Kidney tubule cell (primary cell): ENCODE data around the gene SBF1.

Source experiments
- DNase-seq: peaks from one replicate; pipeline ENCODE4 v3.0.0-alpha.2; 2018; ENCODE audit warnings: low spot score

SBF1 gene

DNA sequence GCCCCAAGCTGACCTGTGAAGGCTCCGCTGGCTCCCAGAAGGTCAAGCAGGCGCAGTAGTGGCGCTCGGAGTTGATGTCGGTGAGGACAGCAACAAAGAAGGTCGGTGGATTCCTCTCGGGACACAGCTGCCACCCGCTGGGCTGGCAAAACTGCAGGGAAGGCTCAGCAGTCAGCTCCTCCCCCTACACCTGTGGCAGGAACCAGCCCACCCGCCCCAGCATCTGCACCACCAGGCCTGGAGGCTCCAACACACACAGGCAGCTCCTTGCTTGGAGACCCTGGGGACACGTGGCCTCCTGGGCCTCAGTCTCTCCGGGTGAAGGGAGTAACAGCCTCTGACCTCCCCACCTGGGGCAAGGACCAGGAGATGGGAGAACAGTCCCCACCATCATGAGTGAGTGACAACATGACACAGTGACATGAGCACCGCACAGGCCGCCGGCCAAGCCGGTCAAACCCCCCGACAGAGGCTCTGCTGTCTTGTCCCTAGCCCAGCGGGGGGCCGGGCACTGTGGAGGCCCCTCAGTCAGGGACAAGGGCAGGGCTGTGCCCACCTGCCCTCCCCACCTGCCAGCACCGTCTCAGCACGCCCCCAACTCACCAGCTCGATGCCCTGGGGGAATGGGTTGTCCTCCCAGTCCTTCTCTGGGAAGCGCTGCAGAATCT is 6.9 kb downstream of the SBF1 start:
- no peak for DNase-seq

DNA sequence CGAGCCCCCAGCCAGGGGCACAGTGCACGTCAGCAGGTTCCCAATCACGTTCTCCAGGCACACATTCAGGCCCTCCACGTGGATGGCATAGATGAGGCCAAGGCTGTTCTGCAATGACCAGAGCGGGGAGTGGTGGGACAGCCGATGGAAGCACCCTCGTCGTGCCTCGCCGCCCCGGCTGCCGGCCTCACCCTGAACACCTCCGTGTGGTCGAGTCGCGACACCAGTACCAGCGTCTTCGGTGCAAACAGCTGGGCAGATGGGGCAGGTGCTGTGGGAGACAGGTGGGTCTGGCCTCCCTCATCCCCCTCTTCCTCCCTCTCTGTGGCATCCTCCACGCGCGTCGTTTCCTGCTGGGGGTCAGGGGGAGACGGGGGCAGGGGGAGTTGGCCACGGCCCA is 7.5 kb downstream of the SBF1 start:
- no peak for DNase-seq

DNA sequence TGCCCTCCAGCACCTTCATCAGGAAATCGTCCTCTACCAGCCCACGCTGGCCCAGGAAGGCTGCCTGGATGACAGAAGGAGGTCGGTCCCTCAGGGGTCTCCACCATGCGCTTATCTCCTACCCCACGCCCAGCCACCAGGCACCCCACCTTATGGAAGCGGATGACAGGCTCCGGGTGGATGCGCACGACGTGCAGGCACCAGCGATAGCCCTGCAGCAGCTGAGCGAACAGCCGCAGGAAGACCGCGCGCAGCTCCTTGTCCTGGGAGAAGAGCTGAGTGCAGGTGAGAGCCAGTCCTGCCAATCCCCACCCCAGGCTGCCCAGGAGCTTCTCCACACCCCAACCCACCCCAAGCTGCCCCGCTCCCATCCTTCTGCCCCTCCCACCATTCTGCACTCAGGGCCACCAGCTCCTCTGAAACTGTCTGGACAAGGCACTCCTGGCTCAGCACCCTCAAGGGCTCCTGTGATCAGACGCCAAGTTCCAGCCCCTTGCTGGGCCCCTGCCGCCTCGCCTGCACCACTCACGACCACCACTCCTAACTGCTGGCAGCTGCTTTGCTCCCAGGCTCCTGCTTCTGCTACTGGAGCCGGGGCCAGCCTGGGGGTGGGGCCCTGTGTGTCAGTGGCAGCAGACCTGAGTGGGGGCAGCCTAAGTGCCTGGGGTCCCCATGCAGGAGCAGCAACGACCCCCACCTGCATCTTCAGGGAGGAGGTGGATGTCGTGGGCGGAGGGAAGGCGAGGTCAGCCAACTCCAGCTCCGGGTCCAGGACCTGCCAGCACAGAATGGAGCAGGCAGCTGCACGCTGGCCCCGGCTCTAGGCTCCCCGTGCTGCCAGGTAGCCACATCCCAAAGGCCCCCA is 9.5 kb downstream of the SBF1 start:
- DNase-seq = no peak

DNA sequence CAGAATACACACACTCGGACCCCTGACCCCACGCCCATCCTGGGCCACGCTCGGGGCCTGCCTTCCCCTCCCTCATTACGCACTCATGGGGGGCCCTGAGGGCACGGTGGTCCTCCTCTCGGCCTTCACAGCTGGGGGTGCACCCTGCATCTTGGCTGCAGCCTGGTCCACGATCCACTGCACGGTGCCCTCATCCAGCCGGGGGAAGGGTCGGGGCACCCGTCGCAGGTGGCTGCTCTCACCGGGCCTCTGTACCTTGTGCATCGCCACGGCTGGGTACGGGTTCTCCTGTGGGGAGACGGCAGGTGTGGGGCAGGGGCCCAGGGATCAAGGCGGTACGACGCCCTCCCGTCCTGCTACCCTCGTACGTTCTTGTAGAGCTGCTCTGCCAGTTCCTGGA is 10.4 kb downstream of the SBF1 start:
- DNase-seq = no peak

DNA sequence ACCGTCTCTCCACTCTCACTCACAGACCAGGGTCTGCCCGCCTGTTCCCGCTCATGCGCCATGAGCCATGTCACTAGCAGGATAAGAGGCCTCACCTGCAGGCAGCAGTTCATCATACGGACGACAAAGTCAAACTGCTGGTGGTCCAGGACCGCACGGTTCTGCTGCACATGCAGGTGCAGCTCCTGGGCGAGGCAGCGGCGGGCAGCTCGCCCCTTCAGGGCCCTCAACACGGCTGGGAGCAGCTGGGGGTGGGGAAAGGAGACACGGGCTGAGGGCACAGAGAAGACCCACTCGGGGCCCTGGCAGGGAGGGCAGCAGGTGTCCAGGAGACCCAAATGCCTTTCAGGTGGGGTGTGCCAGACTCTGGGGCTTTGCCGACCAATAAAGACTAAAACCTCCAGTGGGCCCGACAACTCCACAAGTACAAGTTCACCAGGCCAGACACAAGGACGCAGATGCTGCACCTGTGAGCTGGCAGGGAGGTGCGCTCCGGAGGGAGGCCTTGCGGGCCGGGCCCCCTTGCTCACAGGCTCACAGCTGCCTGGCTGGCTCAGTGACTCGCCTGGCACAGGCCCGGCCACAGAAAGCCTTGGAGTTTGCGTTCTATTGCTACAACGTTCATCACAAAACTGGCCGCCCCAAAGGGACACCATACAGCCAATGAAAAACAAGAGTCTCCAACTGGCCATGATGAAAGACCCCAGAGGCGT is 11.5 kb downstream of the SBF1 start:
- DNase-seq = no peak

DNA sequence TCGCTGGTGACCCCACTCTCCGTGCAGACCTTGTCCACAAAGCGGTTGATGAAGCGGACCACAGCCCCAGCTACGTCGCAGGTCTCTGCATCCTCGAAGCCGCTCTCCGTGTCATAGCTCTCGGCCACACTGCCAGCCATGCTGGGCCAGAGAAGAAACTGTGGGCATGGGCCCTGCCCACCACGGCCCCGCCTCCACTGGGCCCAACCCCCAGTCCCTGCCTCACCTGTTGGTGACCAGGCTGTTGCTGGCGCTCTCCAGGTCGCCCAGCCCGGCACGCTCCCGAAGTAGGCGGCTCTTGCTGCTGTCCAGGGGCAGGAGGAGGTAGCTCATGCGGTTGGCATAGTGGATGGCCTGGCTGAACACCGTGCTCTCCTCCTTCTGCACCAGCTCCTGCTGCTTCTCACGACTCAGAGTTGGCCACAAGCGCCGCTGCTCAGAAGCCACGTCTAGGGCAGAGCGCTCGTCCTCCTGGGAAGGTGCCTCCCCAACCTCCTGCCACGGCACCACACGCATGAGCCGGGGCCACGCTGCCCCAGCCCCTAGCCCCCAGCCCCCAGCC is 12.8 kb downstream of the SBF1 start:
- no peak for DNase-seq

DNA sequence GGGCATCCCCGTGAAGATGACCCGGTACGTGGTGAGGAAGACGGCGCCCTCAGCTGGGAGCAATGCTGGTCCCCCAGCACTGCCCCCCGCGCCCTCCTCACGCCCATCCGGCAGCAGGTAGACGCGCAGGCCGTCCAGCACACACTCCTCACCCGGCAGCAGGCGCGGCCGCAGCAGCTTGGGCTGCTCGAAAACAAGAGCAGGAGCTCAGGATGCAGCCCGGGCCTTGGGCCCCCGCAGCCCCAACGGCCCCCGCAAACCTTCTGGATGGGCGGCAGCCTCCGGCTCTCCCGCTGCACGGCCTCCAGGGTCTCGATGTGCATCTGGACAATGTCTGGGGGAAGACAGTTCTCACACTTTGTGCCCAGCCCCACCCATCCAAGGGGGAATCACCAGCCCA is 13.3 kb downstream of the SBF1 start:
- DNase-seq = no peak

DNA sequence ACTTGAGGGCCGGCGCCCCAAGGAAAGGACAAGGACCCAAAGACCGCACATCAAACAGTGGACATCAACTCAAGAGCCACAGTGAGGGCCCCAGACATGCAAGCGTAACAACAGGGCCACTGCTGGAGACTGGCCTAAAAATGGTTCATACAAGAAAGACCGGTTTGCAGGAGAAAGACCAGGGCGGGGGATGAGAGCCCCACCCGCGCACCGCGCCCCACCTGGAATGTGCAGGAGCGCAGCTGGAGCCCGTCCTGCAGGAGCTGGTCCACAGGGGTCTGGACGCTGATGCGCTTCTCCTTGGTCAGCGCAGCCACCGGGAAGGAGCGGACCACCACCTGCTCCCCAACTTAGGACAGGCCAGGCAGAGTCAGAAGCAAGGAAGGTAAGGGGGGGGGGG is 13.9 kb downstream of the SBF1 start:
- DNase-seq = no peak

DNA sequence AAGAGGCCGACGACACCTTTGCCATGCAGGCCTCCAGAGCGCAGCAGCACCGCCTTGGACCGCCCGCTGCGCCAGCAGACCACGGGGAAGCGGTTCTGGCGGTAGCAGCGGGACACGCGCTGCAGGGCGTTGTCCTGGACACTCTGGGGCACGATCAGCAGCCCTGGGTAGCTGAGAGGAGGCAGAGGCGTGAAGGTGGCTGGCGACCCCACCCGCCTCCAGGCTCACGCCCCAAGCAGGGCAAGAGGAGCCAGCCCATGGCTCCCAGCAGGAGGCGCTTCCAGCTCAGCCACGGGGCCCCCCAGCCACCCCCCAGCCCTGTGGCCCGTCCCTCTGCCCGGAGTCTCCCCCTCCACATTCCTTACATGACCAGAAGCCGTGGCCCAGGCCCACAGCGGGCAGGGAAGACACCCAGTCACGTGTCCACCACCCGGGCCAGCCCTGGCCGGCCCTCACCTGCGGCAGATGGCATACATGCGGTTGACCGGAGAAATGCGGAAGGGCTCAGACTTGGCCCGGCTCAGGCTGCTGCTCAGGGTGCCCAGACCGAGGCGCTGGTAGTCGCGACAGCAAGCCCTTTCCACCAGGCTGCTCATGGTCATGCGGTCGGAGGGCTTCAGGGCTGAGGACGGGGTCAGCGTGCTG is 15.2 kb downstream of the SBF1 start:
- DNase-seq = no peak

DNA sequence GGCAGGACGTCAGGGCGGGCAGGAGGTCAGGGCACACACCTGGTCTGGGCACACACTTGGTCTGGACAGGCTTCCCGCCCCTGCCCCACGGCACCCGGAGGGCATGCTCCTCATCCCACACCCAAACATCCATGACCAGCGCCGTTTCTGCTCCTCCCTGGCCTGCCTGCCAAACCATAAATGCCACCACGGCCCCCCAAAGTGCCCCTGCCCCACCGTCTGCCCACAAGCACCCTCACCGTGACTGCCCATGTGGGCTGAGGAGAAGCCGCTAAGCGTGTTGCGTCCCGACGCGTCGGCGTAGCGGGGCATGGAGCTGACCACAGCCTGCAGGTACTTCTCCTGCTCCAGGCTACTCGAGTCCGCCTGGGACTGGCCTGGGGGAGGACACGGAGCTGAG is 15.8 kb downstream of the SBF1 start:
- DNase-seq = no peak

DNA sequence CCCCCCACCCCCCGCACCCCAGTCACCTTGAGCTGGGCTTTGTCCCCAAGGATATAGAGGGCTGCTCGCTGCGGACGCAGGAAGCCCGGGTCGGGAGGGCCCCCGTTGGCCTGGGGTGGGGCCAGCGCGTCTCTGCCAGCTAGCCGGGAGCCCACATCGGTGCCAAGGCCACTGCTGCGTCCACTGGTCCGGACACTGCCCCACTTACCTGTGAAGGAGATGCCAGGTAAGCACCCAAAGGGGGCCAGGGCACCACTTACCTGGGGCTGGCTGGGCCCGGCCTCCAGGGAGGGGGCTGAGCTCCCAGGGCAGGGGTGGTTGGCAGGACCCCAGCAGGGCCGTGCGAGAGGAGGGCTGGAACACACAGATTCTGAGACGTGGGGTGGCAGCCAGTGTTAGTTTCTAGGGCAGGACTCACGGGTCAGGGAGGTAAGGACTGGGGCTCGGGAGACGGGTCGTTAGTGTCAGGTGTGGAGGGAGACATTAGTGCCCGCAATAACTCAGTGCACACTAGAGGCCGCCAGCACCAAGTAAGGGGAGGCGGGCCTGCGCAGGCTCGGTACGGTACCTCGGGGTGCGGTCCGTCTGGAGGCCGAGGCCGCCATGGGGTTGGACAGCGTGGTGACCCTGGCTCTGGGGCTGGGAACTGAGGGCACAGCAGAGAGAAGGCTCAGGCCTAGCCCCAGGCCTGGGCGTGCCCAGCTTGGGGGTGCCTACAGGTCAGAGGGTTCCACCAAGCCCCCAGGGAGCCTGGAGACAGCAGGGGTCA is 18.2 kb downstream of the SBF1 start:
- no peak for DNase-seq

DNA sequence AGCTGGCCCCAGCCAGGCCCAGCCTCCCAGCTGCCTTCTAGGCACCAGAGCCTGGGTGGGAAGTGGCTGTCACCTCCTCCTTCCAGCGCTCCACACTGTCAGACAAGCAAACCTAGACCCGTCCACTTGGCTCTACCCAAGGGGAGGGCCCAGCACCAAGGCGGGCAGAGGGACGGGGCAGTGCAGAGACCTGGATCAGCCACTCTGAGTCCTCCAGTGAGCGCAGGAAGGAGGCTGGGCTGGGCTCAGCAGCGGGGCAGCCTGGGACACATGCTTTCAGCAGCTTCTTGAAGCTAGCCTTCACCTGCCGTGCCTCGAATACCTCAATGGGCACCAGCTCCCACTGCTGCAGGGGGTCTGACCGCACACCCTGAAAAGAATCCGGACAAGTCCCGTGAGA is 18.8 kb downstream of the SBF1 start:
- DNase-seq = no peak

DNA sequence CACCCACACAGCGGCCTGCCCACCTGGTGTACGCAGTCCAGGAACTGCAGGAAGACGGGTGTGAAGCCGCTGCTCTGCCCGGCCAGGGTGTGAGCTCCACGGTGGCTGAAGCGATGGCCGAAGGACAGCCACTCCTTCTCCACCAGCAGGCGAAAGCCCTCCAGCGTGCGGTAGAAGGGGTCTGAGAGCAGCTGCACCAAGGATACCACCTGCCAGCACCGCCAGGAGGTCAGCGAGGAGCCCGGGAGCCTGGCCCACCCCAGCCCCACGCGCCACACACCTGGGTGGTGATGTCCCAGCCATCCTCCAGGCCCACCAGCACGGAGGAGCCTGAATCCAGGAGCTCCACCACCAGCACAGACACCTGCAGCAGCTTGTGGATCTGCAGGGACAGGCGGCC is 19.6 kb downstream of the SBF1 start:
- DNase-seq = no peak

DNA sequence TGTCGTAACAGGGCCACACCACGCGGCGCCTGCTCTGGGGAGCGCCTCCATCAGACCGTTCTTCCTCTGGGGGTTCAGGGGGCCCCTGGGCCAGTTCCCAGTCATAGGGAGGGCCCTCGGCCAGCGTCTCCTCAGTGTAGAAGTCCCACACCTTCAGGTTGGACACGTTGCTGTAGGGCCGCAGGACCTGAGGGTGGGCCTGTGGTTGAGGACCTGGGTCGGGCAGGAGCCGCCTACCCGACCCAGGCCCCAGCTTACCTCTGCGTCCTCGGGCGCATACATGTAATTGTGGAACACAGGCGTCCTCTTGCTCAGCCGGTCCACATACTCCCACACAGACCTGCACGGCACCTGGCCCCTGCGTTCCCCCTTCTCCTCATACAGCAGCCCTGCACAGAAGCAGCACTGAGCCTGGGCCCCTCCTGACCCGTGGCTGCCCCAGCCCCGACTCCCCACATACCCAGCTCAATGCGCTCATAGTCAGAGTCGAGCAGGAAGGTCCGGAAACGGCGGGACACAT is 20.2 kb downstream of the SBF1 start:
- DNase-seq = no peak

DNA sequence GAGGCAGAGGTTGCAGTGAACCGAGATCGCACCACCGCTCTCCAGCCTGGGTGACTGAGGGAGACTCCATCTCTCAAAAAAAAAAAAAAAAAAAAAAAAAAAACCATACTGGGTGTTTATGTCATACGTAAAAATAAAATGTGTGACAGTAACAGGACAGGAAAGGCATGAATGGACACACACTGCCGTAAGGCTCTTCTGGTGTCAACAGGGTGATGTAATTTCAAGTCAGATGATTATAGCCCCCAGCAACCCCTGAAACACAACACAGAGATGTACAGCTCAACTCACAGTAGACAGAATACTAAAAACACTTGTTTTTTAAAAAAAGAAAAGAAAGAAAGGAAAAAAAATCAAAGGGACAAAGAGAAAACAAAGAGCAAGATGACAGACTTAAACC is 22.2 kb downstream of the SBF1 start:
- DNase-seq = no peak

DNA sequence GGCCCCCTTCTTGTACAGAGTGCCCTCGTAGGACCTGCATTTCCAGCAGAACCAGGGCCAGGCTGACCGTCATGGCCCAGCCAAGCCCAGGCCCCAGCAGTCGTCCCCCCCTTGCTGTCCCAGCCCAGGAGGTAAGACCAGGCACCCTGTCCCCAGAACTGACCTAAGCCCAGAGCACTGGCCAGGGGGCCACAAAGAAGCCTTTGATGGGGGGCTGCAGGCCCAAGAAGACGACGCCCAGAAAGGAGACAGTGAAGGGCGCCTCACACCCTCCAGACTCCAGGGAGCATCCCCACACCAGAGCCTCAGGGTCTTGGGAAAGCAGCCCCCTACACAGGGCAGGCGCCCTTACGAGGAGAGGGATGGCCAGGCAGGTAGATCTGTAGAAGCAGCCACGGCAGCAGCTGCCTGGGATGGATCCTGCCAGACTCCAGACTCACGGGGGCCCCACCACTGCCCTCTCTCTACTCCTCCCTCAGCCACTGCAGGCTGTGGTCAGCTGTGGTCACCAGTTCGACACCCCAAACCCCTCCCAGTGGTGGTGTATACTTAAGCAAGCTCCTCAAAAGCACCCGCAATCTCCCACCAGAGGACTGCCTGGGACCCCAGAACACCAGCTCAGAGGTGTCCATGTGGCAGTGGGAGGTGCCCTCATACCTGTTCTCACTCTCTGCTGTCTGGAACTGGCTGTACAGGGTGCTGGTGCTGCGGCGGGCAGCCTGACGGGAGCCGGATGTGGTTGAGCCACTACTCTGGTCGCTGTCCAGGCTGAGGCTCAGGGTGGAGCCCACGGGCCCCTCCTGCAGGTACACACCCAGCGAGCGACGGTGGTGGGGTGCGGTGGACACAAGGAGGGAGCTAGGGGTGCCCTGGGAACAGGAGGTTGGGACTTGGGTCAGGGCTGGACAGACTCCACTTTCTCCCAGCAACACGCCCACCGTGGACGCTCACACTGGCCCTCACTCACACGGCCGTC is 27.0 kb downstream of the SBF1 start:
- DNase-seq = no peak

DNA sequence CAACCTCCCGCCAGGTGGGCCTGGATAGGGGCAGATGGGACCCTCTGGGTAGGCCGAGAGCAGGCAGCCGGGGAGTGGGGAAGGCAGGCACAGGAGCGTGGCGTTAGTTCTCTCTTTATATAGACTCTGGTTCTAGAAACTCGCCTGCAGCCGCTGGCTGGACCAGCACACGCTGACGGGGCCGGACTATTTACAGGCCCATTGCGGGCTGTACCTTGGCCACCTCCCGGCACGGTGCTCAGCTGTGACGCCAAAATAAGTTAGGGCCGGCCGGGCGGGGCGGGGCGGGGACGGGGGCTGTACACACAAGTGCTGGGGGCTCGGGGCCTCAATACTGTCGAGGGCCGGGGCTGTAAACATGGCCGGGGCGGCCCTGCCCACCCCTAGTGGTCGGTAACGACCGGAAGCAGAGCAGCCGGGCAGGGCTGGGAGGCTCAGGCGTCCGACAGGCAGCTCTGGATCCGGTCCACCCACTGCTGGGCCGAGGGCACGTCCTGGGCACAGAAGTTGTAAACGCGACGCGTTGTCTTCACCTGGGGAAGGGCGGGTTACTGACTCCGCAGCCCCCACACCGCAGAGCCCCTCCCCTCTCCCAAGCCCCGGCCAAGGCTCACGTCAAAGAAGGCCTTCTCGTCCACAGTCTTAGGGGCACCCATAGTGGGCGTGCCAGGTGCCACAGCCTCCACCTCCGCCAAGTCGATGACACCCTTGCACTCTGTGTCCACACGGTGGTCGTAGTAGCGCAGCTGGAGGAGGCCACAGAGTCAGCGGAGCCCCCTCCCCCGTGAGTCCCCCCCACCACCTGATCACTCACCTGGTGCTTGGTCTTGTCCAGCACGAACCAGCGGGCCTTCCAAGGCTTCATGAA is 27.9 kb downstream of the SBF1 start:
- DNase-seq = no peak

DNA sequence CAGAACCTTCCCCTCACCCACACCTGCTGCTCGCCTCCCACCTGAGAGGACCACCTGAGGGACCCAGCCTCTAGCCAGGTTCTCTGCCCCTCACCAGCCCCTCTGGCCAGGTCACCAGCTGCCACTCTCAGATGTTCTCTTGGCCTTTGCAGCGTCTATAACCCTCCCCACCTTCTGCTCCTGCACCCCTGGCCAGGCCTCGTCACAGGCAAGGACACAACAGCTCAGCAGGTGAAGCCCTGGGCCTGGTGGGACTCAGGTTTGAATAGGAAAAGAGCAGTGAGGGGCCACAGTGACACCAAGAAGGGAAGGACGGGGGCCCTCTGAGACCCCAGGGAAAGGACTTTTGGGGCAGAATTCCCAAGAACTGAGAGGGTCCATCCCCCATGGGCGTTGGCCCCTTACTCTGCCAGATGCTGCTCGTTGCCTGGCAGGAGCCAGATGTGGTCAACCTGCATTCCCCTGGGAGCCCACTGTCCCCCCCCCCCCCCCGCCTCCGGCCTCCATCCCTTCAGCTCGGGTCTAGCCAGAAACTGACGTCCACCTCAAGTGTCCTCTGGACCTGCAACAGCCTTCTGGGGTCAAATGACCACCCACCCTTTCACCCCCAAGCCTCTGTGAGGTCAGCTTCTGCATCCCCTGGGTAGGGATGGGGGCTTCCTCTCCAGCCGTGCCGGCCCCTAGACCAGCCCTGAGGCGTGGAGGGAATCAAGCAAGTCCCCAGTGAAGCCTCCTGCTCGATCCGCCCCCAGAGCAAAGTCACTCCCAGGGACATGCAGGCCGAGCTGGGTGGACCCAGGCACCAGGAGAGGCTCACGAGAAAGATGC is 28.7 kb downstream of the SBF1 start:
- DNase-seq = no peak
